SK-N-SH treated with all-trans-retinoic acid at 6 μM for 48 hours (cell line): Measurements from ENCODE around the gene CPT1B.

Experiments used
- CREB5 ChIP-seq: fragments of 250-450 bp; sonication (Bioruptor Pico); IDR thresholded peaks from 2 replicates; pipeline ENCODE4 v1.5.1; 2020; ENCODE audit warnings: low read depth, mild to moderate bottlenecking, moderate library complexity
- GLIS3 ChIP-seq: fragments of 250-450 bp; sonication (Bioruptor Pico); IDR thresholded peaks from 2 replicates; pipeline ENCODE4 v1.5.0; 2020; ENCODE audit warnings: mild to moderate bottlenecking, moderate library complexity
- TCF4 ChIP-seq: fragments of 250-450 bp; sonication (Bioruptor Pico); IDR thresholded peaks from 2 replicates; pipeline ENCODE4 v1.8.0; 2021; ENCODE audit warnings: mild to moderate bottlenecking, moderate library complexity, borderline replicate concordance
- TOX ChIP-seq: fragments of 250-450 bp; sonication (Bioruptor Pico); IDR thresholded peaks from 2 replicates; pipeline ENCODE4 v1.8.0; 2021; ENCODE audit warnings: mild to moderate bottlenecking, moderate library complexity, borderline replicate concordance
- ZFP30 ChIP-seq: fragments of 450-650 bp; formaldehyde crosslinking; IDR thresholded peaks from 2 replicates; pipeline ENCODE4 v1.5.0; 2022; ENCODE audit warnings: mild to moderate bottlenecking, moderate library complexity

GRCh38 chr22:50597097-50597496 lies 18.9 kb upstream of the CPT1B start:
- TF ChIP-seq TCF4 (CRISPR knock-in tag): no peak
- TF ChIP-seq GLIS3 (CRISPR knock-in tag): no peak
- no peak for TF ChIP-seq TOX (CRISPR knock-in tag)
- no peak for TF ChIP-seq ZFP30
- TF ChIP-seq CREB5 (CRISPR knock-in tag): no peak
